Bronchial epithelial cell (primary cell): ENCODE data around the gene MINAR2. TPM values are rescaled to one million over a fixed set of nuclear protein-coding genes. Genes with fewer than 3 reads are reported as not detected.

ENCODE experiments used
- DNase-seq: peaks from one replicate; pipeline ENCODE4 v3.0.0-alpha.2; 2010; ENCODE audit warnings: low read depth
- FAIRE-seq: peaks from 2 replicates; lab custom pipeline; 2011; peaks lifted over from hg19 to GRCh38; lab: Jason Lieb, UNC
- H3K27me3 ChIP-seq: 2 replicates; pipeline ENCODE4 v1.5.1; 2011; ENCODE audit warnings: low read length; ENCODE audit not compliant: control insufficient read depth, insufficient read depth
- H3K36me3 ChIP-seq: 2 replicates; pipeline ENCODE4 v1.5.1; 2011; ENCODE audit warnings: low read length; ENCODE audit not compliant: control insufficient read depth, insufficient read depth
- H3K4me3 ChIP-seq: 2 replicates; pipeline ENCODE4 v1.5.1; 2011; ENCODE audit warnings: mild to moderate bottlenecking, low read depth, low read length, control low read depth
- CTCF ChIP-seq: IDR thresholded peaks from 2 replicates; pipeline ENCODE4 v1.5.1; 2011; ENCODE audit warnings: mild to moderate bottlenecking, moderate library complexity, low read length, control low read depth, inconsistent platforms; ENCODE audit not compliant: insufficient read depth, severe bottlenecking
- total RNA-seq: library from RNA; depleted of rRNA; stranded (reverse); fragments of >200 nt; gene quantifications from 2 replicates; pipeline ENCODE4 v1.2.1, GENCODE V29; 2014

Gene MINAR2
- total RNA-seq, 1 donor from 2014 or later, result not detected

GRCh38 chr5:129718471-129719090 is 29.3 kb upstream of the MINAR2 start:
- Histone ChIP-seq H3K36me3 (no peaks in the 10 kb centered on the region), H3K4me3 (no peak overlapping the region), H3K27me3 (no peaks in the 10 kb centered on the region)
- no peak for TF ChIP-seq CTCF
- DNase-seq, result no peak
- FAIRE-seq, result no peak

- Histone ChIP-seq H3K27me3 (no peaks in the 10 kb centered on the region), H3K4me3 (no peak overlapping the region), H3K36me3 (no peaks in the 10 kb centered on the region)
- FAIRE-seq, result no peak
- no peak for TF ChIP-seq CTCF
- DNase-seq, result no peak
Observed at GRCh38 chr5:129724222-129724621, 23.7 kb upstream of the MINAR2 start.

- no peak overlapping the region for H3K4me3 ChIP-seq
- TF ChIP-seq CTCF, result no peak
- H3K27me3 ChIP-seq, result no peaks in the 10 kb centered on the region
- DNase-seq, result no peak
- no peaks in the 10 kb centered on the region for H3K36me3 ChIP-seq
- no peak for FAIRE-seq
Observed at GRCh38 chr5:129724647-129725046, 23.2 kb upstream of the MINAR2 start.

- H3K27me3 ChIP-seq, result no peaks in the 10 kb centered on the region
- DNase-seq, result no peak
- H3K4me3 ChIP-seq, result no peak overlapping the region
- no peak for TF ChIP-seq CTCF
- FAIRE-seq, result no peak
- H3K36me3 ChIP-seq, result no peaks in the 10 kb centered on the region
Observed at GRCh38 chr5:129739773-129740172, 8.1 kb upstream of the MINAR2 start.

- Histone ChIP-seq H3K27me3 (no peaks in the 10 kb centered on the region), H3K4me3 (no peak overlapping the region), H3K36me3 (no peaks in the 10 kb centered on the region)
- DNase-seq, result no peak
- no peak for FAIRE-seq
- TF ChIP-seq CTCF, result no peak
Observed at GRCh38 chr5:129743541-129744187, 4.2 kb upstream of the MINAR2 start.

GRCh38 chr5:129745997-129746396 is 1.9 kb upstream of the MINAR2 start:
- DNase-seq (no peak), FAIRE-seq (no peak)
- Histone ChIP-seq H3K36me3 (no peaks in the 10 kb centered on the region), H3K27me3 (no peaks in the 10 kb centered on the region), H3K4me3 (no peak overlapping the region)
- TF ChIP-seq CTCF, result no peak
